SU-DHL-6 (cell line): Measurements from ENCODE around the gene DRD3.

ENCODE experiments used
- H2AFZ ChIP-seq: fragments of 200-600 bp; sonication (generic); 2 replicates; pipeline ENCODE4 v1.6.1; 2014; ENCODE audit warnings: low read depth, mild to moderate bottlenecking, moderate library complexity, mixed read lengths, antibody characterized with exemption, low read length; ENCODE audit not compliant: severe bottlenecking
- H3F3A ChIP-seq: fragments of 200-600 bp; shearing (Covaris generic); 2 replicates; pipeline ENCODE4 v1.6.0; 2016; ENCODE audit warnings: antibody characterized with exemption, mild to moderate bottlenecking; ENCODE audit not compliant: insufficient read depth
- H3K27ac ChIP-seq: fragments of 200-600 bp; sonication (generic); 2 replicates; pipeline ENCODE4 v1.5.1; 2016; ENCODE audit warnings: low read depth, mild to moderate bottlenecking, low read length, moderate library complexity, mixed read lengths
- H3K27me3 ChIP-seq: fragments of 200-600 bp; sonication (generic), shearing (Covaris generic); 2 replicates; pipeline ENCODE4 v1.6.0; 2014; ENCODE audit warnings: mild to moderate bottlenecking, low read length
- H3K36me3 ChIP-seq: fragments of 200-600 bp; sonication (generic); 2 replicates; pipeline ENCODE4 v1.6.1; 2014; ENCODE audit warnings: mild to moderate bottlenecking, low read length, mixed read lengths
- H3K4me2 ChIP-seq: fragments of 300-600, 200-600 bp; shearing (Covaris generic), sonication (generic); 2 replicates; pipeline ENCODE4 v1.6.0; 2014; ENCODE audit warnings: low read length, low read depth, mild to moderate bottlenecking; ENCODE audit not compliant: poor library complexity, severe bottlenecking
- H3K4me3 ChIP-seq: fragments of 200-600 bp; sonication (generic); 2 replicates; pipeline ENCODE4 v1.5.1; 2014; ENCODE audit warnings: antibody characterized with exemption, low read length, mild to moderate bottlenecking, mixed read lengths; ENCODE audit not compliant: insufficient read depth, poor library complexity, severe bottlenecking
- H3K79me2 ChIP-seq: fragments of 200-600 bp; sonication (generic); 2 replicates; pipeline ENCODE4 v1.6.1; 2014; ENCODE audit warnings: mild to moderate bottlenecking, low read length, moderate library complexity; ENCODE audit not compliant: insufficient read depth
- H3K9ac ChIP-seq: fragments of 200-600 bp; sonication (generic); 2 replicates; pipeline ENCODE4 v1.7.0; 2014; ENCODE audit warnings: mild to moderate bottlenecking, low read length
- H3K9me2 ChIP-seq: fragments of 200-600 bp; sonication (generic); replicated peaks from 2 replicates; pipeline ENCODE4 v1.6.1; 2014; ENCODE audit warnings: low read length; ENCODE audit not compliant: insufficient read depth
- H3K9me3 ChIP-seq: fragments of 200-600 bp; sonication (generic); 2 replicates; pipeline ENCODE4 v1.6.1; 2014; ENCODE audit warnings: low read length, mixed read lengths; ENCODE audit not compliant: insufficient read depth
- H4K20me1 ChIP-seq: fragments of 200-600 bp; sonication (generic); 2 replicates; pipeline ENCODE4 v1.6.1; 2014; ENCODE audit warnings: low read depth, mild to moderate bottlenecking, antibody characterized with exemption, low read length, moderate library complexity, mixed read lengths
- CTCF ChIP-seq: fragments of 200-600 bp; sonication (generic); IDR thresholded peaks from one replicate; pipeline ENCODE4 v1.5.1; 2017; ENCODE audit warnings: antibody characterized with exemption, mild to moderate bottlenecking, low read length, moderate library complexity; ENCODE audit not compliant: insufficient read depth, poor library complexity, severe bottlenecking
- EZH2phosphoT487 ChIP-seq: fragments of 200-600 bp; sonication (generic), shearing (Covaris generic); conservative IDR thresholded peaks from 2 replicates; pipeline ENCODE4 v1.6.1; 2018; ENCODE audit warnings: mild to moderate bottlenecking, antibody characterized with exemption, low read length, moderate library complexity, mixed read lengths

DRD3 gene

GRCh38 chr3:114223143-114223542, 44.3 kb upstream of the DRD3 start:
- H3K9me2 ChIP-seq: no peaks in the 10 kb centered on the region
- no peaks in the 10 kb centered on the region for H3K27me3 ChIP-seq
- no peak overlapping the region for H3K27ac ChIP-seq
- H3K4me3 ChIP-seq: no peak overlapping the region
- H3K36me3 ChIP-seq: peaks cover 3% of the 10 kb centered on the region; the same call in 1 of the 2 replicates
- H3K79me2 ChIP-seq: no peaks in the 10 kb centered on the region
- H3K4me2 ChIP-seq: peak overlapping the region; percentile 18
- peaks cover 7% of the 10 kb centered on the region; the same call in 1 of the 2 replicates for H3F3A ChIP-seq
- H4K20me1 ChIP-seq: no peaks in the 10 kb centered on the region
- H2AFZ ChIP-seq: peak overlapping the region; percentile 7
- H3K9me3 ChIP-seq: peaks cover 18% of the 10 kb centered on the region; the same call in 1 of the 2 replicates
- H3K9ac ChIP-seq: no peak overlapping the region
- TF ChIP-seq CTCF (no peak), EZH2phosphoT487 (no peak)

DNA sequence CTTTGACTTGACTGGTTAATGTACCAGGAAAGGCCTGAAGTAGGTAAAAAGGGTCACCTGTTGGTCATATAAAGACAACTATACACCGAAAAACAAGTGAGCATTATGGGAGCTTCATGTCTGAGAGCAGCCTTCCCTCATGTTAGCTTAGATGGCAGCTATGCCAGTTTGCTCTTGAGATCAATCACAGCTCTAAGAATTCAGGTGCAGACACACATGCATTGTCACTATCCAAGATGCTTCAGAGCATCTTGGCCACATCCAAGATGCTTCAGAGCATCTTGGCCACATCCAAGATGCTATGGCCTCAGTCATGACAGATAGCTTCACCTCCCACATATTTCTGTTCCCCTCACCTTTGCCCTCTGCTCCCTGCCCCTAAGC, 43.0 kb upstream of the DRD3 start:
- peaks cover 3% of the 10 kb centered on the region; the same call in 1 of the 2 replicates for H3K36me3 ChIP-seq
- H3K27ac ChIP-seq: no peak overlapping the region
- H3K79me2 ChIP-seq: no peaks in the 10 kb centered on the region
- H3K27me3 ChIP-seq: no peaks in the 10 kb centered on the region
- no peak overlapping the region for H3K9ac ChIP-seq
- no peak overlapping the region for H2AFZ ChIP-seq
- H4K20me1 ChIP-seq: no peaks in the 10 kb centered on the region
- no peak overlapping the region for H3K4me3 ChIP-seq
- H3K9me3 ChIP-seq: peaks cover 18% of the 10 kb centered on the region; the same call in 1 of the 2 replicates
- H3K4me2 ChIP-seq: no peak overlapping the region
- peaks cover 7% of the 10 kb centered on the region; the same call in 1 of the 2 replicates for H3F3A ChIP-seq
- H3K9me2 ChIP-seq: no peaks in the 10 kb centered on the region
- no peak for TF ChIP-seq EZH2phosphoT487
- TF ChIP-seq CTCF: no peak

- Histone ChIP-seq H3K9me2 (no peaks in the 10 kb centered on the region), H3K4me2 (no peak overlapping the region), H3K27me3 (no peaks in the 10 kb centered on the region), H4K20me1 (no peaks in the 10 kb centered on the region), H3K4me3 (no peak overlapping the region), H3K9ac (no peak overlapping the region), H3K9me3 (peaks cover 18% of the 10 kb centered on the region; the same call in 1 of the 2 replicates), H3K36me3 (peaks cover 3% of the 10 kb centered on the region; the same call in 1 of the 2 replicates), H3K79me2 (no peaks in the 10 kb centered on the region), H3F3A (peaks cover 7% of the 10 kb centered on the region; the same call in 1 of the 2 replicates), H2AFZ (no peak overlapping the region), H3K27ac (no peak overlapping the region)
- TF ChIP-seq EZH2phosphoT487 (no peak), CTCF (no peak)
Measured at GRCh38 chr3:114221165-114221880, 42.5 kb upstream of the DRD3 start.
